Endothelial cell of umbilical vein (primary cell): ENCODE results near the gene BRPF1. TPM values are rescaled to one million over a fixed set of nuclear protein-coding genes. Genes with fewer than 3 reads are reported as not detected.

ENCODE experiments used
- BruUV-seq: library from RNA; stranded (reverse); fragments of 400-500 nt; replicated peaks from 2 replicates; lab custom pipeline; 2021; lab: Mats Ljungman, UMichigan
- CTCF ChIA-PET: fragments of 300-600, 350-600 bp; sonication (Branson Sonifier 250); formaldehyde crosslinking; loops from one replicate; lab custom pipeline; 2021; ENCODE audit warnings: antibody characterized with exemption, inconsistent platforms; lab: Charles Lee
- POLR2A ChIA-PET: fragments of 300-600, 350-600 bp; sonication (Branson Sonifier 250); formaldehyde crosslinking; loops from one replicate; lab custom pipeline; 2021; ENCODE audit warnings: antibody characterized with exemption, inconsistent platforms; lab: Charles Lee
- DNase-seq: peaks from one replicate; pipeline ENCODE4 v3.0.0-alpha.2; 2011; ENCODE audit warnings: low read depth, low spot score
- FAIRE-seq: peaks from 2 replicates; lab custom pipeline; 2011; peaks lifted over from hg19 to GRCh38; lab: Jason Lieb, UNC
- H2AFZ ChIP-seq: 2 replicates; pipeline ENCODE4 v1.6.0; 2012; ENCODE audit warnings: low read depth, low read length, control low read depth, inconsistent platforms
- H3K27ac ChIP-seq: 2 replicates; pipeline ENCODE4 v1.5.1; 2011; ENCODE audit warnings: low read depth, mild to moderate bottlenecking, control low read depth, low read length, moderate library complexity; ENCODE audit not compliant: insufficient read depth
- H3K27me3 ChIP-seq, 2 experiments: 2 replicates each; pipeline versions ENCODE4 v1.6.0 to v1.6.1; 2011; ENCODE audit warnings: low read length in 2 of 2, mixed read lengths in 1 of 2; ENCODE audit not compliant: control insufficient read depth in 2 of 2, insufficient read depth in 2 of 2
- H3K36me3 ChIP-seq, 2 experiments: 2 replicates in 1 of 2; 3 replicates in 1 of 2; pipeline ENCODE4 v1.5.1; 2011; ENCODE audit warnings: low read length in 2 of 2, mild to moderate bottlenecking in 1 of 2, moderate library complexity in 1 of 2; ENCODE audit not compliant: control insufficient read depth in 2 of 2, insufficient read depth in 2 of 2; ENCODE audit errors: extremely low read depth in 1 of 2
- H3K4me1 ChIP-seq: 3 replicates; pipeline ENCODE4 v1.5.1; 2011; ENCODE audit warnings: mild to moderate bottlenecking, low read length; ENCODE audit not compliant: control insufficient read depth, insufficient read depth; ENCODE audit errors: extremely low read depth
- H3K4me2 ChIP-seq: 2 replicates; pipeline ENCODE4 v1.6.1; 2011; ENCODE audit warnings: low read length, control low read depth, mixed read lengths; ENCODE audit not compliant: insufficient read depth
- H3K4me3 ChIP-seq, 3 experiments: fragments of 200-600 bp in 1 of 3; sonication (generic), shearing (Covaris generic) in 1 of 3; replicated peaks in 1 of 3; 2 replicates each; pipeline ENCODE4 v1.5.1; 2011 to 2016; ENCODE audit warnings: control low read depth in 3 of 3, low read length in 3 of 3, mild to moderate bottlenecking in 2 of 3, inconsistent platforms in 1 of 3, low read depth in 1 of 3, moderate library complexity in 1 of 3; ENCODE audit not compliant: insufficient read depth in 1 of 3
- H3K79me2 ChIP-seq: 2 replicates; pipeline ENCODE4 v1.6.0; 2012; ENCODE audit warnings: low read length, inconsistent platforms; ENCODE audit not compliant: control insufficient read depth, insufficient read depth
- H3K9ac ChIP-seq: replicated peaks from 2 replicates; pipeline ENCODE3; 2011; ENCODE audit warnings: low read length, control low read depth; ENCODE audit not compliant: insufficient read depth; ENCODE audit errors: extremely low read depth
- H3K9me1 ChIP-seq: replicated peaks from 3 replicates; pipeline ENCODE4 v1.6.0; 2011; ENCODE audit warnings: mild to moderate bottlenecking, low read length; ENCODE audit not compliant: control insufficient read depth, insufficient read depth; ENCODE audit errors: extremely low read depth
- H3K9me3 ChIP-seq: replicated peaks from 2 replicates; pipeline ENCODE4 v1.5.1; 2012; ENCODE audit warnings: low read length, inconsistent platforms; ENCODE audit not compliant: control insufficient read depth, insufficient read depth
- H4K20me1 ChIP-seq: replicated peaks from 2 replicates; pipeline ENCODE3; 2011; ENCODE audit warnings: mild to moderate bottlenecking, low read length; ENCODE audit not compliant: control insufficient read depth, insufficient read depth; ENCODE audit errors: extremely low read depth
- EZH2 ChIP-seq: IDR thresholded peaks from 2 replicates; pipeline ENCODE4 v1.6.1; 2012; ENCODE audit warnings: borderline replicate concordance, low read depth, mild to moderate bottlenecking, moderate library complexity, low read length, inconsistent platforms; ENCODE audit not compliant: severe bottlenecking
- FOS ChIP-seq: IDR thresholded peaks from 2 replicates; pipeline ENCODE4 v1.6.1; 2011; ENCODE audit warnings: mild to moderate bottlenecking, low read length, moderate library complexity, borderline replicate concordance; ENCODE audit not compliant: insufficient read depth
- GATA2 ChIP-seq: IDR thresholded peaks from 2 replicates; pipeline ENCODE4 v1.7.0; 2011; ENCODE audit warnings: low read depth, mild to moderate bottlenecking, moderate library complexity, mixed read lengths, low read length; ENCODE audit not compliant: insufficient read length, insufficient read depth
- JUN ChIP-seq: IDR thresholded peaks from 2 replicates; pipeline ENCODE4 v1.6.1; 2011; ENCODE audit warnings: borderline replicate concordance, low read depth; ENCODE audit not compliant: insufficient read length, insufficient read depth
- MAX ChIP-seq: IDR thresholded peaks from 2 replicates; pipeline ENCODE4 v1.6.1; 2011; ENCODE audit not compliant: insufficient read depth, insufficient read length
- MYC ChIP-seq: IDR thresholded peaks from one replicate; pipeline ENCODE4 v1.6.1; 2011; ENCODE audit warnings: mild to moderate bottlenecking, low read depth, low read length
- POLR2A ChIP-seq: IDR thresholded peaks from 2 replicates; pipeline ENCODE4 v1.6.1; 2012; ENCODE audit warnings: low read depth, mild to moderate bottlenecking, control low read depth, low read length
- POLR2AphosphoS5 ChIP-seq: IDR thresholded peaks from 2 replicates; pipeline ENCODE4 v1.6.1; 2012; ENCODE audit warnings: low read depth, mild to moderate bottlenecking, control low read depth, low read length, moderate library complexity; ENCODE audit not compliant: insufficient read depth
- dilution Hi-C: fragments of 300-500 bp; cut with MboI; formaldehyde crosslinking; loops from one replicate; pipeline ENCODE4 v1.15.0; 2019; ENCODE audit warnings: low sequenced_read_pairs; ENCODE audit not compliant: extremely low pct_ligation_motif_present
- intact Hi-C: fragments of 100-400 bp; cut with micrococcal nuclease; formaldehyde crosslinking; loops from one replicate; pipeline ENCODE4 v1.10.0; 2022
- polyA plus RNA-seq, 4 experiments: library from polyadenylated mRNA; depleted of rRNA in 3 of 4; stranded (reverse) in 3 of 4; unstranded in 1 of 4; fragments of >200 nt; gene quantifications; 2 replicates each; pipeline versions ENCODE4 v1.2.1 to v1.2.3, GENCODE V29; 2011 to 2012; ENCODE audit warnings: missing spikeins in 1 of 4
- total RNA-seq: library from RNA; stranded (reverse); gene quantifications from 2 replicates; pipeline ENCODE4 v1.2.3, GENCODE V29; 2021
- TF ChIP-seq, protein P1 (sequence below), 2 donors: IDR thresholded peaks; 1 replicate in 1 of 2; 2 replicates in 1 of 2; pipeline ENCODE4 v1.5.1; 2011; ENCODE audit warnings: low read length in 2 of 2, mild to moderate bottlenecking in 2 of 2, moderate library complexity in 2 of 2, control low read depth in 1 of 2, inconsistent platforms in 1 of 2, low read depth in 1 of 2; ENCODE audit not compliant: insufficient read depth in 1 of 2; ENCODE audit errors: extremely low read depth in 1 of 2

The BRPF1 gene
- total and polyA plus RNA-seq, 2 donors (not counting 3 experiments of a cell fraction or from before 2014, with no cell fraction given): 12.5 to 26.2 TPM

GRCh38 chr3:9757427-9757826 is 25.9 kb downstream of the BRPF1 start:
- Histone ChIP-seq H3K9me1 (no peaks in the 10 kb centered on the region), H2AFZ (no peak overlapping the region), H3K9me3 (no peaks in the 10 kb centered on the region), H3K79me2 (no peaks in the 10 kb centered on the region), H3K27me3 (no peaks in the 10 kb centered on the region), H3K9ac (no peak overlapping the region), H3K4me1 (peaks cover 12% of the 10 kb centered on the region), H4K20me1 (no peaks in the 10 kb centered on the region), H3K4me3 (no peak overlapping the region), H3K27ac (no peak overlapping the region), H3K4me2 (no peak overlapping the region), H3K36me3 (peaks cover 0 to 22% of the 10 kb centered on the region in 2 experiments)
- TF ChIP-seq MAX (no peak), EZH2 (no peak), POLR2AphosphoS5 (no peak), GATA2 (no peak), MYC (no peak), FOS (no peak), JUN (no peak), POLR2A (no peak)
- TF ChIP-seq, protein P1, sequence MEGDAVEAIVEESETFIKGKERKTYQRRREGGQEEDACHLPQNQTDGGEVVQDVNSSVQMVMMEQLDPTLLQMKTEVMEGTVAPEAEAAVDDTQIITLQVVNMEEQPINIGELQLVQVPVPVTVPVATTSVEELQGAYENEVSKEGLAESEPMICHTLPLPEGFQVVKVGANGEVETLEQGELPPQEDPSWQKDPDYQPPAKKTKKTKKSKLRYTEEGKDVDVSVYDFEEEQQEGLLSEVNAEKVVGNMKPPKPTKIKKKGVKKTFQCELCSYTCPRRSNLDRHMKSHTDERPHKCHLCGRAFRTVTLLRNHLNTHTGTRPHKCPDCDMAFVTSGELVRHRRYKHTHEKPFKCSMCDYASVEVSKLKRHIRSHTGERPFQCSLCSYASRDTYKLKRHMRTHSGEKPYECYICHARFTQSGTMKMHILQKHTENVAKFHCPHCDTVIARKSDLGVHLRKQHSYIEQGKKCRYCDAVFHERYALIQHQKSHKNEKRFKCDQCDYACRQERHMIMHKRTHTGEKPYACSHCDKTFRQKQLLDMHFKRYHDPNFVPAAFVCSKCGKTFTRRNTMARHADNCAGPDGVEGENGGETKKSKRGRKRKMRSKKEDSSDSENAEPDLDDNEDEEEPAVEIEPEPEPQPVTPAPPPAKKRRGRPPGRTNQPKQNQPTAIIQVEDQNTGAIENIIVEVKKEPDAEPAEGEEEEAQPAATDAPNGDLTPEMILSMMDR (IDR thresholded peaks at IDR 0.05; ENCODE audit: extremely low read depth in 1 of 2, insufficient read depth in 1 of 2, low read depth in 1 of 2, low read length in 2 of 2): no peak
- intact Hi-C loops: no loop called here
- CTCF ChIA-PET: interaction anchor here (1.2 kb wide), 1 partner anchor 13 kb away, joined by 3 read pairs; the partner anchor contains the start of gene CAMK1
- POLR2A ChIA-PET: no interaction called here
- BruUV-seq: no TSS peak
- no peak for DNase-seq
- dilution Hi-C loops: no loop called here
- FAIRE-seq: no peak
